Hindlimb muscle (tissue), 1 donor: ENCODE results near the gene SLC6A20. TPM values are rescaled to one million over a fixed set of nuclear protein-coding genes. Genes with fewer than 3 reads are reported as not detected.

Experiments
- DNase-seq: peaks from one replicate; pipeline ENCODE4 v3.0.0-alpha.2; 2013
- polyA plus RNA-seq: library from polyadenylated mRNA; unstranded; fragments of 120-200 nt; gene quantifications from one replicate; pipeline ENCODE4 v1.2.1, GENCODE V29; 2013; ENCODE audit not compliant: insufficient read length

Gene SLC6A20
- polyA plus RNA-seq, 1 donor: 0.15 TPM

GRCh38 chr3:45719655-45720487, 76.5 kb downstream of the SLC6A20 start:
- no peak for DNase-seq

GRCh38 chr3:45716790-45717336, 79.5 kb downstream of the SLC6A20 start:
- DNase-seq: no peak

- no peak for DNase-seq
Observed at GRCh38 chr3:45715945-45716344, 80.4 kb downstream of the SLC6A20 start.

- DNase-seq: no peak
Observed at GRCh38 chr3:45712434-45713110, 83.8 kb downstream of the SLC6A20 start.

- DNase-seq: no peak
Observed at GRCh38 chr3:45711931-45712330, 84.4 kb downstream of the SLC6A20 start.

GRCh38 chr3:45705839-45706808, 90.2 kb downstream of the SLC6A20 start:
- no peak for DNase-seq

Other genes with a start within 250 kb of the SLC6A20 start
- 25.8 TPM for gene LIMD1, start 201.8 kb downstream of the SLC6A20 start, polyA plus RNA-seq
- gene SACM1L, start 107.1 kb downstream of the SLC6A20 start, polyA plus RNA-seq: 28.0 TPM
- gene LZTFL1, start 45.6 kb upstream of the SLC6A20 start, polyA plus RNA-seq: 13.2 TPM
- gene CCR9, start 90.0 kb upstream of the SLC6A20 start, polyA plus RNA-seq: not detected
- gene CXCR6, start 146.9 kb upstream of the SLC6A20 start, polyA plus RNA-seq: 0.45 TPM
- gene FYCO1, start 199.3 kb upstream of the SLC6A20 start, polyA plus RNA-seq: 39.9 TPM
- gene XCR1, start 230.9 kb upstream of the SLC6A20 start, polyA plus RNA-seq: 0.35 TPM